HG03039 (cell line): Measurements from ENCODE around the gene ALG14.

Experiments
- ATAC-seq: cut with Tn5 transposase; IDR thresholded peaks from one replicate; pipeline ENCODE4 v1.9.1; 2021; ENCODE audit warnings: mild to moderate bottlenecking, moderate library complexity; ENCODE audit not compliant: unreplicated experiment

ALG14 gene

DNA sequence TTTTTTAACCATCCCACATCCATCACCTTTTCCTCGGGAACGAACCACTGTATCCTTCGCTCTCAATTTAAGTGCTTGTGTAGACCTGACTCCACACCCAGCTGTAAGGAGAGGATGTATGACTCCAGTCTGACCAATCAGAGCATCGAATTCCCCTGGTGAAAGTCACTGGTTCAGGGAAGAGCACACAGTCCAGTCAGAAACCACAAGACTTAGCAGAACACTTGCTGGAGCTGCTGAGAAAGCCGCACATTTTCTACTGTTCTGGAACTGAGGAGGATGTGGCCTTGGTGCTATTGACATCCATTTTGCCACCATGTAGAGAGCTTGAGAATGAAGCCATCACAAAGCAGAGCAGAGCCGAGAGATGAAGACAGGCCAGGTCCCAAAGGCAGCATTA lies 86.0 kb downstream of the ALG14 start:
- no peak for ATAC-seq

- ATAC-seq: no peak
Observed at GRCh38 chr1:94983171-94983739, 89.5 kb downstream of the ALG14 start.

DNA sequence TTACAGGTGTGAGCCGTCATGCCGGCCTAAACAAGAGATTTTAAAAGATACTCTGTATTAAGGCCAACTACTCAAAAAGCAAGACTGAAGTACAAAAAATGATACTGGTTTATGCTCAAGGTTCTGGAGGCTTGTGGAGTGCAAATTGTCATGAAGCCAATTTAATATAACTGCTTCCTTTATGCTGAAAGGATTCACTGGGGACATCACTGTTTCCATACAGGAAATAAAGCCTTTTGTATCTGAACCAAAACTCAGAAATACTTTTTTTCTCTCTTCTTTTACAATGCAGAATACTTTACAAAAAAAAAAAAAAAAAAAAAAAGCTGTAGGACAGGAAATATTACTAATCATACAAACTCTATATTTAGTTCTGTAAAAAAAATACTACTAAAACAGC lies 90.4 kb downstream of the ALG14 start:
- no peak for ATAC-seq

DNA sequence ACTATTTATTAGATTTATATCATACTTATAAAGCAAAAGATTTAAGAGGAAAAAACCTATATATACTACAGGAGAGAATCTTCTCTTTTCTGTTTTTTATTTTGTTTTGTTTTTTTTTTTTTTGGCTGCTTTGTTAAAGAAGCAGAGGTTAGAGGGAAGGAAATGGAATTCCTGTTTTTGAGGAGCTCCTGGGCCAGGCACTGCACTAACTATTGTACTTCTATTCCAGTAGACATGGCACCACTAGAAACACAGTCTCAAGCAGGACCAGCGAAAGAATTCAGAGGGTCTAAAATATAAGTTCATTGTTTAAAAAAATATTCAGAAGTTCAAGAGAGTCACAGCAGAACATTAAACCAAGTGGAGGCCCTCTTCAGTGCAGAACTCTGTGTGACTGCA lies 91.2 kb downstream of the ALG14 start:
- no peak for ATAC-seq

DNA sequence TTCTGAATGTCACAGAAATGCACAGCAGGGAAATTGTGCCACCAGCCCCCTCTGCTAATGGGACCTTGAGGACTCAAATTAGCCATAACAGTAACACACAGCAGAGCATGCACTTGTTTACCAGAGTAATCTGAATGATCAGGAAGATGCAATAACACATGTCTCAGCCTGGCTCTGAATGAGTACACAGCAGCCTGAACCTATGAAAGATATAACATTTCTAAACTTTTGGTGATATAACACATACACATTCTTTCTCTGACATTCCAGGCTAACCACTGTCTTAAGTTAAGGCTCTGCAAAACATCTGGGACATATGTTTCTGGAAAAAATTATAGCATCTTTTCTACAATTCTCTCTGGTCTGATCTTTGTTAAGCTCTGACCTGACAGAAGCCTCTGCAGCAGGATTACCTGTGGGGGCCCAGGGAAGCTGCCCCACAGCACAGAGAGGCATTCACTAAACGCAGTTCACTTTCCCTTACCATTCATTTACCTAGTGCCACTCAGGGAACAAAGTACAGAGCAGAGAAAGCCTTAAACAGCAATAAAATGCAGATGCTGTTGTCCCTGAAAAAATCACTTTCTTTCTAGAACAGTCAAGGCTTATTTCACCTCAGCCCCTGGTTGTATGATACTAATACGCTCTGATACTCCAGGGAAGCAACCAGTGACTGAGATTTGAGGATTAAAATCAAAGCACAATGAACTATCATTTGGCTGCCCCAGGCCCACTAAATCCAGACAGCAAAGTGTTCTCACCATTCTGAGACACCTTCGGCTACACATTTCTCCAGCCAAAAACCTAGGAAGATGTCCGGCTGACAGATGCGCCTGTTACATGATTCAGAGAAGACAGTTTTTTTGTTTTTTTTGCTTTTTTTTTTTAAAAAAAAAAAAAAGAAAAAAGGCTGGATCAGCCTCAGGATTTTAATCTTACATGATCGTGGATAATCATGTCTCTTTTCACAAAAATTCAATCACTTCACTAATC lies 91.9 kb downstream of the ALG14 start:
- no peak for ATAC-seq

- no peak for ATAC-seq
Observed at GRCh38 chr1:94979656-94980581, 92.8 kb downstream of the ALG14 start.

DNA sequence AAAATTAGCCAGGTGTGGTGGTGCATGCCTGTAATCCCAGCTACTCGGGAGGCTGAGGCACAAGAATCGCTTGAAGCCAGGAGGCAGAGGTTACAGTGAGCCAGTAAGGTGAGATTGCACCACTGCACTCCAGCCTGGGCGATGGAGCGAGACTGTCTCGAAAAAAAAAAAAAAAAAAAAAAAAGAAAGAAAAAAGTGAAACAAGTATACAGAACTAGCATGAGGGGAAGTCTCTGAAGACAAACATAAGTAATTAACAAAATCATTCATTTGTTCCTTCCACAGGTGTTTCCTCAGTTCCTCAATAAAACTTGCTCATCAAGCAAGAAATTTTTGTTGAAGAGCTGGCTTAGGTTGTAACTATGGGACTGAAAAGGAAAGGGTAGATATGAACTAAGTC lies 93.6 kb downstream of the ALG14 start:
- ATAC-seq: no peak

DNA sequence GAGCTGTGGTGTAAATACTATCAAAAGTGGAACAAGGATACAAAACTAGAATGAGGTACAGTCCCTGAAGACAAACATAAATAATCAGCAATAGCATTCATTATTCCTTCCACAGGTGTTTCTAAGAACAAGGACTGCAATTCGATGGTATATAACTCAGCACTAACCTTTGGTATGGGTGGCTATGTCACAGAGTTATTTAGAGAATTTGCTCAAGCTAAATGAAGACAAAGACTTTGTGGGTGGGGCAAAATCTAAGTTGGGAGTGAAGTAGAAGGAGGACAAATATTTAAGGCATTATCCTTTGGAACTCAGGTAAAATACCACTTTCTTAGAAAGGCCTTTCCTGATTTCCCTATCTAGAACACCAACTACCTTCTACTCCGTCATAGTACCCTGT lies 94.3 kb downstream of the ALG14 start:
- no peak for ATAC-seq

GRCh38 chr1:94976971-94977548 lies 95.7 kb downstream of the ALG14 start:
- ATAC-seq: no peak

DNA sequence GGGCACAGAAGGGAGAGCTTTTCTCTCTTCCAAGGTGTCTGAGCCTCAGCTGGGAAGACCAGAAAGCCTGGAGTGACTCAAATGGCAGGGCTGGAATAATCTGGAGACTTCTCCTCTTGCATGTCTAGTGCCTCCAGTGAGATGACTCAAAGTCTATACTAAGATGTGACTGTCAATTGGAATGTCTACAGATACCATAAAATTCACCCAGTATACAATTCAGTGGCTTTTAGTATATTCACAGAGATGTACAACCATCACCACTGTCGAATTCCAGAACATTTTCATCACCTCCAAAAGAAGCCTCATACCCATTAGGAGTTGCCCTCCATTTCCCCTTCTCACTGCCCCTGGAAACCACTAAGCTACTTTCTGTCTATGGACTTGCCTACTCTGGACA lies 97.9 kb downstream of the ALG14 start:
- no peak for ATAC-seq

- no peak for ATAC-seq
Observed at GRCh38 chr1:94974241-94974640, 98.5 kb downstream of the ALG14 start.

- ATAC-seq: no peak
Observed at GRCh38 chr1:94973309-94973922, 99.3 kb downstream of the ALG14 start.

DNA sequence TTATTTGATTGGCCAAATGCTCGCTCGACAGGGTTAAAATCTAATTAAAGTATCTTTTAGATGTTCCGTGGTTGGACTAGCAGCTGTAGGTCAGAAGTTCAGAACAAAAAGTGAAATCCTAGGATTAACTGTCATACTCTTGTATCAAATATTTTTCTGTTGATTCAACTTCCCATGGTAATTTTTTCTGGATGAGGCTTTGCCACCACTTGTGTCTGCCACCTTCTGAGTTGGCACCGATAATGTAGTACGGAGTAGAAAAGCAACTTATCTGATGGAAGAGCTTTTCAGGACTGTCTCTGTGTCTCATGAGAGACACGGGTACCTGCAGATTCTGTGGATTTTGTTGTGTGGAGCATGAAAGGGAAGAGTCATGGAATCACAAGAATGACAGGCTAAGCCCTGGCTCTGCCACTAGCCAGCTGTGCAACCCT lies 101.2 kb downstream of the ALG14 start:
- no peak for ATAC-seq

DNA sequence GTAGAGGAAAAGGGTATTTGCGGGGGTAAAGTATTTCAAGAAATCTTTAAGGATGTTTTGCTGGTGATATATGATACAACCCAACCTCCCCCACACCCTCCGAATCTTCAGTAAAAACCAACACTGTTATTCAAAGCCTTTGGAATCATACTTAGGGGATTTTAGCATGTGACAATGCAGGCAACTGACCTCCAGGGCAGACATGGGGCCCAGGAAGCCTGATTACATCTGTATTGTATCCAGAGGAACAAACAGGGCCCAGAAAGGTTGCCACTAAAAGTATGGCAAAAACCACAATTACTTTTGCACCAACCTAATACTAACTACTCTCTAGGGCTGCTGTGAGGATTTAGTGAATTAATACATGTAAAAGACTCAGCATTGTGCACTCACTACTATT lies 102.0 kb downstream of the ALG14 start:
- no peak for ATAC-seq

- ATAC-seq: no peak
Observed at GRCh38 chr1:94969137-94969536, 103.6 kb downstream of the ALG14 start.

DNA sequence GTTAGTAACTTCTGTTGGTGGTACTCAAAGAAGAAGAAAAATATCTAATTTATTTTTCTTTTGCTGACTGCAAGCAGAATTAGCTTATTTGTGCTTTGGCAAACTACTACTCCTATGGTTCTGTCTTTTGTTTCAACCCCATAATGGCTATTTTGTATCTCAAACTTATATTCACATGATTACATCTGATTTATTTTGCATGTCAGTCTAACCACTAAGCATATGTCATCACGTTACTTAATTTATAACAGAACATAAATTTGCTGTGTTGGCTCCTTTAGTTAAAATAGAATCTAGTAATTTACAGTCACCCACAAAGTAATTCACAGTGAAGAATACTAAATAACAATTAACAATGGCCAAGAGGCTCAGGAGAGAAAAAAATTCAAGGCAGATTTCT lies 106.7 kb downstream of the ALG14 start:
- no peak for ATAC-seq

DNA sequence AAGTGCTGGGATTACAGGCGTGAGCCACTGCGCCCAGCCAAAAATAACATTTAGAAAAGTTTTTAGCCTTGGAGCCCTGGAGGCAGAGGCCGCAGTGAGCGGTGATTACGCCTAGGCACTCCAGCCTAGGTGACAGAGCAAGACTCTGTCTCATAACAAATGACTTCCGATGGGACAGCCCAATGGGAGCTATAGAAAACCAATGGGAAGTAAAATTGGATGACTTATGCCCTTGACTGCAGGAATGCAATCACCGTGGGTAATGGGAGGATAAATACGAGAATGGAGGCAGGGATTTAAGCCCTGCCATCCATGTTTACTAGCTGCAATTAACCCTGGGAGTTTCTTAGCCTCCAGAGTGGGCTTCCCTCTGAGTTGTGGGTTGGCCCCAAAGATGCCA lies 108.9 kb downstream of the ALG14 start:
- no peak for ATAC-seq

DNA sequence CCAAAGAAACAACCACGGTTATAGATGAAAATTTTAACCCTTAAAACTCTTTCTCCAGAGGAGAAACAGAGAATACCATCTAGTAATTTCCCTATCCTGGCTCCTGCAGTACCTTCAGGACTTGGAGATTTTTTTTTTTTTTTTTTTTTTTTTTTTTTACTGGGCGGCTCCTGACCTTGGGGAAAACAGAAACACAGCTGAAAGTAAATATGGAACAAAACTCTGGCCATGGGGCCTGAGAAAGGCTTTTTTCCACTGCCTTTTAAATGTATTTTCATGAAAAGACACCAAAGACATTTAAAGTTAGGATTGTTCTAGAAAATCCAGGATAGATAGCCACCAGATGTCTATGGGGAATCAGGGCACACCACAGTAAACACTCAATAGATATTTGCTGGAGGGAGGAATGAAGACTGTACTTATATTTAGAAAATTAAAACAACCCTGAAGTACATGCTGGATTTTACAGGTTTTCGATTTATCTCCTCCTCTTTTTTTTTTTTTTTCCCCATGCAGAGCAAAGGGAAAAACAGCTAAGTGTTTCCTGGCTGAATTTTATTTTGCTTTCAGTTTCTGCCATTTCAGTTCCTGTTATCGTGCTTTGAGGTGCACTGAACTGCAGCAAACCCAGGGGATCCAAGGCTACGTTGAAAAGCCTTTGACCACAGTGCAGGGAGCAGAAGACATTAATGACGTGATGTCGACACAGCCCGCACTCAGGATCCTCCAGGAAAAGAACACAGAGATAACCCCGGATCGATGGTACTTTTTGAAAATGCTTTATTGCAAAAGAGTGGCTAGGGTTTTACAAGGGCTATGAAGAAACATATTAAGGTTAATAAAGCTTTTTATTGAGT lies 110.1 kb downstream of the ALG14 start:
- peak; percentile 88 for ATAC-seq

DNA sequence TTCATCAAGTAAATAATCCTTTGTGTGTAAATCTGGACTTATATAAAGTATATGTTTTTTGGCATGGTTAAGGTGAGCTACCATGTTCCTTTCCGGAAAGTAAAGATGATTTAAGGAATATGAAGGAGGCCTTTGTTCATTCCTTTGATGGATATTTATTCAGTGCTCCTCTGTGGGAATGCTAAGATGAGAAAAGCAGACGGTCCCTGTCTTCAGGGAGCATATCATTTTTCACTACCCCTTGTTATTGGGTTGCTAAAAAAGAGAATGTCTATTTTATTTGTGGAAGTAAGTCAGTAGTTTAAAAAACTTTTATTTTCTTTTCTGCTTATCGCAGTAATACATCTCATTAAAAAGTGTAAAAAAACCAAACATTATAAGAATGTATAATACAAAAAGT lies 110.8 kb downstream of the ALG14 start:
- no peak for ATAC-seq

DNA sequence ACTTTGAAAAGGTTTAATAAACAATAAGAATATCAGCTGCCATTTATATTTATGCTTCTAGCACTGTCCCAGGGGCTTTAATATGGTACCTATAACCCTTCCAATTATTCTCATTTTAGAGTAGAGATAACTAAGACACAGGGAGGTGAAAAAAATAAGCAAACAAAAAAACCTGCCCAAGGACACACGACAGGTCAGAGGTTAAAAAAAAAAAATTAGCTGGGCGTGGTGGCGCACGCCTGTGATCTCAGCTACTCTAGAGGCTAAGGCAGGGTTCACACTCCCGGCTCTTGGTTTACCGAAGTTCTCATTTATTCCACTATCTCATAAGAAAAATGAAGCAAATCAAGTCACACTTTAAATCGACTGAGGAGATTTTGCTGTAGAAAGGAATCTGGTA lies 111.2 kb downstream of the ALG14 start:
- no peak for ATAC-seq
